ENCODE results near the gene ETS1.

Gene ETS1

GRCh38 chr11:128420951-128421350, 166.4 kb downstream of the ETS1 start:
- Histone ChIP-seq H3K36me3 (ENCODE audit: control insufficient read depth, insufficient read depth, low read length) (no peaks in the 10 kb centered on the region), H3K9me3 (ENCODE audit: control insufficient read depth, insufficient read depth, low read length) (no peaks in the 10 kb centered on the region), H3K4me3 (ENCODE audit: low read length) (no peak overlapping the region), H3K4me1 (ENCODE audit: control insufficient read depth, insufficient read depth, low read length) (no peaks in the 10 kb centered on the region), H3K27me3 (ENCODE audit: control insufficient read depth, insufficient read depth, low read length) (no peaks in the 10 kb centered on the region), H3K27ac (ENCODE audit: low read length) (no peak overlapping the region)
- no peak for DNase-seq (ENCODE audit: low read depth, low spot score)
- no CpG with 5 or more reads among the region's 4 CpGs for WGBS (ENCODE audit: insufficient coverage, insufficient read length)

- no peaks in the 10 kb centered on the region for H3K9me3 ChIP-seq (ENCODE audit: control insufficient read depth, insufficient read depth, low read length)
- WGBS (ENCODE audit: insufficient coverage, insufficient read length), result no CpG with 5 or more reads among the region's 4 CpGs
- DNase-seq (ENCODE audit: low read depth, low spot score), result no peak
- H3K4me1 ChIP-seq (ENCODE audit: control insufficient read depth, insufficient read depth, low read length), result no peaks in the 10 kb centered on the region
- H3K36me3 ChIP-seq (ENCODE audit: control insufficient read depth, insufficient read depth, low read length), result no peaks in the 10 kb centered on the region
- no peak overlapping the region for H3K27ac ChIP-seq (ENCODE audit: low read length)
- H3K27me3 ChIP-seq (ENCODE audit: control insufficient read depth, insufficient read depth, low read length), result no peaks in the 10 kb centered on the region
- H3K4me3 ChIP-seq (ENCODE audit: low read length), result no peak overlapping the region
Observed at GRCh38 chr11:128420265-128420664, 167.1 kb downstream of the ETS1 start.

GRCh38 chr11:128419012-128419767, 168.2 kb downstream of the ETS1 start:
- no peak overlapping the region for H3K4me3 ChIP-seq (ENCODE audit: low read length)
- H3K4me1 ChIP-seq (ENCODE audit: control insufficient read depth, insufficient read depth, low read length), result no peaks in the 10 kb centered on the region
- H3K9me3 ChIP-seq (ENCODE audit: control insufficient read depth, insufficient read depth, low read length), result no peaks in the 10 kb centered on the region
- H3K27me3 ChIP-seq (ENCODE audit: control insufficient read depth, insufficient read depth, low read length), result no peaks in the 10 kb centered on the region
- no peak for DNase-seq (ENCODE audit: low read depth, low spot score)
- H3K36me3 ChIP-seq (ENCODE audit: control insufficient read depth, insufficient read depth, low read length), result no peaks in the 10 kb centered on the region
- H3K27ac ChIP-seq (ENCODE audit: low read length), result no peak overlapping the region
- no CpG with 5 or more reads among the region's 7 CpGs for WGBS (ENCODE audit: insufficient coverage, insufficient read length)

- no peaks in the 10 kb centered on the region for H3K36me3 ChIP-seq (ENCODE audit: control insufficient read depth, insufficient read depth, low read length)
- no peaks in the 10 kb centered on the region for H3K9me3 ChIP-seq (ENCODE audit: control insufficient read depth, insufficient read depth, low read length)
- no peak overlapping the region for H3K27ac ChIP-seq (ENCODE audit: low read length)
- H3K4me3 ChIP-seq (ENCODE audit: low read length), result no peak overlapping the region
- WGBS (ENCODE audit: insufficient coverage, insufficient read length), result no CpG with 5 or more reads among the region's 5 CpGs
- H3K27me3 ChIP-seq (ENCODE audit: control insufficient read depth, insufficient read depth, low read length), result no peaks in the 10 kb centered on the region
- no peaks in the 10 kb centered on the region for H3K4me1 ChIP-seq (ENCODE audit: control insufficient read depth, insufficient read depth, low read length)
- no peak for DNase-seq (ENCODE audit: low read depth, low spot score)
Observed at GRCh38 chr11:128417607-128418324, 169.6 kb downstream of the ETS1 start.

- H3K4me3 ChIP-seq (ENCODE audit: low read length), result no peak overlapping the region
- no peak for DNase-seq (ENCODE audit: low read depth, low spot score)
- H3K27ac ChIP-seq (ENCODE audit: low read length), result no peak overlapping the region
- H3K27me3 ChIP-seq (ENCODE audit: control insufficient read depth, insufficient read depth, low read length), result no peaks in the 10 kb centered on the region
- no peaks in the 10 kb centered on the region for H3K4me1 ChIP-seq (ENCODE audit: control insufficient read depth, insufficient read depth, low read length)
- no CpG with 5 or more reads among the region's 1 CpG for WGBS (ENCODE audit: insufficient coverage, insufficient read length)
- no peaks in the 10 kb centered on the region for H3K9me3 ChIP-seq (ENCODE audit: control insufficient read depth, insufficient read depth, low read length)
- H3K36me3 ChIP-seq (ENCODE audit: control insufficient read depth, insufficient read depth, low read length), result no peaks in the 10 kb centered on the region
Observed at GRCh38 chr11:128416976-128417375, 170.4 kb downstream of the ETS1 start.

GRCh38 chr11:128415539-128415938, 171.8 kb downstream of the ETS1 start:
- H3K4me1 ChIP-seq (ENCODE audit: control insufficient read depth, insufficient read depth, low read length), result no peaks in the 10 kb centered on the region
- no CpG with 5 or more reads among the region's 3 CpGs for WGBS (ENCODE audit: insufficient coverage, insufficient read length)
- H3K36me3 ChIP-seq (ENCODE audit: control insufficient read depth, insufficient read depth, low read length), result no peaks in the 10 kb centered on the region

GRCh38 chr11:128412847-128413791, 174.2 kb downstream of the ETS1 start:
- H3K4me3 ChIP-seq (ENCODE audit: low read length), result no peak overlapping the region
- no peaks in the 10 kb centered on the region for H3K36me3 ChIP-seq (ENCODE audit: control insufficient read depth, insufficient read depth, low read length)
- no peak overlapping the region for H3K27ac ChIP-seq (ENCODE audit: low read length)
- H3K27me3 ChIP-seq (ENCODE audit: control insufficient read depth, insufficient read depth, low read length), result no peaks in the 10 kb centered on the region
- WGBS (ENCODE audit: insufficient coverage, insufficient read length), result no CpG with 5 or more reads among the region's 4 CpGs
- no peaks in the 10 kb centered on the region for H3K4me1 ChIP-seq (ENCODE audit: control insufficient read depth, insufficient read depth, low read length)
- DNase-seq (ENCODE audit: low read depth, low spot score), result no peak
- no peaks in the 10 kb centered on the region for H3K9me3 ChIP-seq (ENCODE audit: control insufficient read depth, insufficient read depth, low read length)

More at GRCh38 chr11:128415539-128415938, 171.8 kb downstream of the ETS1 start:
- DNase-seq (ENCODE audit: low read depth, low spot score), result no peak
- Histone ChIP-seq H3K27me3 (ENCODE audit: control insufficient read depth, insufficient read depth, low read length) (no peaks in the 10 kb centered on the region), H3K4me3 (ENCODE audit: low read length) (no peak overlapping the region), H3K27ac (ENCODE audit: low read length) (no peak overlapping the region), H3K9me3 (ENCODE audit: control insufficient read depth, insufficient read depth, low read length) (no peaks in the 10 kb centered on the region)

GRCh38 chr11:128411812-128412211, 175.5 kb downstream of the ETS1 start:
- no CpG with 5 or more reads among the region's 5 CpGs for WGBS (ENCODE audit: insufficient coverage, insufficient read length)
- Histone ChIP-seq H3K9me3 (ENCODE audit: control insufficient read depth, insufficient read depth, low read length) (no peaks in the 10 kb centered on the region), H3K27ac (ENCODE audit: low read length) (no peak overlapping the region), H3K36me3 (ENCODE audit: control insufficient read depth, insufficient read depth, low read length) (no peaks in the 10 kb centered on the region), H3K4me1 (ENCODE audit: control insufficient read depth, insufficient read depth, low read length) (no peaks in the 10 kb centered on the region), H3K4me3 (ENCODE audit: low read length) (no peak overlapping the region), H3K27me3 (ENCODE audit: control insufficient read depth, insufficient read depth, low read length) (no peaks in the 10 kb centered on the region)
- DNase-seq (ENCODE audit: low read depth, low spot score), result no peak

GRCh38 chr11:128411150-128411549, 176.2 kb downstream of the ETS1 start:
- Histone ChIP-seq H3K9me3 (ENCODE audit: control insufficient read depth, insufficient read depth, low read length) (no peaks in the 10 kb centered on the region), H3K27me3 (ENCODE audit: control insufficient read depth, insufficient read depth, low read length) (no peaks in the 10 kb centered on the region), H3K36me3 (ENCODE audit: control insufficient read depth, insufficient read depth, low read length) (no peaks in the 10 kb centered on the region), H3K4me3 (ENCODE audit: low read length) (no peak overlapping the region), H3K4me1 (ENCODE audit: control insufficient read depth, insufficient read depth, low read length) (no peaks in the 10 kb centered on the region), H3K27ac (ENCODE audit: low read length) (no peak overlapping the region)
- no peak for DNase-seq (ENCODE audit: low read depth, low spot score)

- Histone ChIP-seq H3K27me3 (ENCODE audit: control insufficient read depth, insufficient read depth, low read length) (no peaks in the 10 kb centered on the region), H3K4me1 (ENCODE audit: control insufficient read depth, insufficient read depth, low read length) (no peaks in the 10 kb centered on the region), H3K36me3 (ENCODE audit: control insufficient read depth, insufficient read depth, low read length) (no peaks in the 10 kb centered on the region), H3K4me3 (ENCODE audit: low read length) (no peak overlapping the region), H3K27ac (ENCODE audit: low read length) (no peak overlapping the region), H3K9me3 (ENCODE audit: control insufficient read depth, insufficient read depth, low read length) (no peaks in the 10 kb centered on the region)
- no CpG with 5 or more reads among the region's 2 CpGs for WGBS (ENCODE audit: insufficient coverage, insufficient read length)
- DNase-seq (ENCODE audit: low read depth, low spot score), result no peak
Observed at GRCh38 chr11:128409476-128409875, 177.9 kb downstream of the ETS1 start.

Measured in iPS DF 6.9 (cell line).